ENCODE measurements around the gene UMPS.
"Not testable (repeated sequence)": the region's sequence is repeated elsewhere in the genome, so short reads cannot be mapped to it uniquely, and the experiment has no call there.

The UMPS gene

GRCh38 chr3:124781476-124782376 lies 51.5 kb downstream of the UMPS start:
- no peak for DNase-seq

GRCh38 chr3:124782377-124782712 lies 52.1 kb downstream of the UMPS start:
- not testable (repeated sequence) for DNase-seq

GRCh38 chr3:124783696-124784095 lies 53.4 kb downstream of the UMPS start:
- no peak for DNase-seq

GRCh38 chr3:124784686-124785382 lies 54.6 kb downstream of the UMPS start:
- DNase-seq = no peak

- no peak for DNase-seq
Observed at GRCh38 chr3:124785973-124786372, 55.7 kb downstream of the UMPS start.

GRCh38 chr3:124786511-124787241 lies 56.4 kb downstream of the UMPS start:
- DNase-seq = no peak

GRCh38 chr3:124787476-124788195 lies 57.4 kb downstream of the UMPS start:
- DNase-seq = no peak

GRCh38 chr3:124788254-124788745 lies 58.0 kb downstream of the UMPS start:
- no peak for DNase-seq

GRCh38 chr3:124789103-124789502 lies 58.9 kb downstream of the UMPS start:
- DNase-seq = not testable (repeated sequence)

- DNase-seq = no peak
Observed at GRCh38 chr3:124791142-124791541, 60.9 kb downstream of the UMPS start.

GRCh38 chr3:124791639-124792151 lies 61.4 kb downstream of the UMPS start:
- DNase-seq = peak in 1 of 2 donors; percentile 53

- DNase-seq = no peak
Observed at GRCh38 chr3:124792341-124793040, 62.2 kb downstream of the UMPS start.

GRCh38 chr3:124793054-124793739 lies 62.9 kb downstream of the UMPS start:
- DNase-seq = no peak

GRCh38 chr3:124796477-124796876 lies 66.2 kb downstream of the UMPS start:
- DNase-seq = no peak

GRCh38 chr3:124797426-124797945 lies 67.2 kb downstream of the UMPS start:
- DNase-seq = no peak
